GM21447 (cell line): Measurements from ENCODE around the gene SVIP.

Experiments
- ATAC-seq: cut with Tn5 transposase; IDR thresholded peaks from one replicate; pipeline ENCODE4 v1.9.1; 2021; ENCODE audit not compliant: unreplicated experiment

The SVIP gene

DNA sequence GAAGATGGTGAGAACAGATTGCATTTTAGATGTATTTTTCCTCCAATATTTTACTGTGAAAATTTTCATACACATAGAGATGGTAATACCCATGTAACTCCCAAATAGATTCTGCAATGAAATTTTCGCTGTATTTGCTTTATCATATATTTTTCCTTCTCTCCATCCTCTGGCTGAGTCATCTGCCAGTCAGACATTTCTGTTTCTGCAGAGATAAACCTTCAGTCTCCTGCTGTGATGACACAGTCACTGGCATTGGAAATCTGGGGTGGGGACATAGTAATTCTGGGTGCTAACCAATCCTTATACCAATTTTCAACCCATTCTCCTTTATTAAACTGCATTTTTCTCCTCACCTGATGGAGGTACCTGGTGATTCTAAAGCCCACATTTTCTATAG is 33.7 kb downstream of the SVIP start:
- ATAC-seq, result no peak

GRCh38 chr11:22792497-22792896 is 37.1 kb downstream of the SVIP start:
- no peak for ATAC-seq

GRCh38 chr11:22787551-22788162 is 41.9 kb downstream of the SVIP start:
- ATAC-seq, result peak; percentile 55

DNA sequence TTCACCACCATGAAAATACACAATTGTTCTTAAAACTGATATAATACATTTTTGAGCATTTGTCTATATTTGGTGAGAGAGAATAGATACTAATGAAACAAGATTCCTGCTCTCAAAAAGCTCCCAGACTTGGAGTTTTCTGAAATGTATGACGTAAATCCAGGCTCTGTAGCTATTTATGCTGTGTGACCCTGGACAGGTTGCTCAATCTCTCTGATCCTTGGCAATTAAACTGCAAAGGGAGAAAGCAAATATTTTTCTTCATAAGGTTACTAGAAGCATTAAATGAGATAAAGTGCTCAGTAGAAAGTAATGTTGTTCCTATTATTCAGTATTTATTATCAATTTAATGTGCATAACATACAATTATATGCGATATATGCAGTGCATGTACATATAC is 42.5 kb downstream of the SVIP start:
- no peak for ATAC-seq

GRCh38 chr11:22786475-22786874 is 43.1 kb downstream of the SVIP start:
- ATAC-seq, result peak; percentile 89

- ATAC-seq, result no peak
Observed at GRCh38 chr11:22785251-22785650, 44.4 kb downstream of the SVIP start.

- peak; percentile 94 for ATAC-seq
Observed at GRCh38 chr11:22780952-22781593, 48.5 kb downstream of the SVIP start.

DNA sequence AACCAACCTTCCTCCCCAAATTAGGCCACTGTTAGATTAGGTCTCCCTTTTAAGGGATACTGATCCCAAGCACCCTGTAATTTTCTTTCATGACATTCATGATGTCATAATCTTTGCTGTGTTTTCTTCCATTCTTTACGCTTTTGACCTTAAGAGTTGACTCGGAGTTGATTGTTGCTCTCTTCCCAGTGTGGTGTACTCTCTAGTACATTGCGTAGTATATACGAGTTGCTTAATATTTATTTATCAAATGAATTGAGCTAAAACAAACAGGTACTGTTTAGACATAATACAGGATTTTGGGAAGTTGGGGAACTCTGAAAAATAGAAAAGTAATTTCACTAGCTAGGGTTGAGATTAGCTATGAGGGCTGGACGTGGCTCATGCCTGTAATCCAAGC is 49.8 kb downstream of the SVIP start:
- no peak for ATAC-seq

GRCh38 chr11:22778642-22779041 is 51.0 kb downstream of the SVIP start:
- ATAC-seq, result no peak

- ATAC-seq, result no peak
Observed at GRCh38 chr11:22775248-22775647, 54.4 kb downstream of the SVIP start.

DNA sequence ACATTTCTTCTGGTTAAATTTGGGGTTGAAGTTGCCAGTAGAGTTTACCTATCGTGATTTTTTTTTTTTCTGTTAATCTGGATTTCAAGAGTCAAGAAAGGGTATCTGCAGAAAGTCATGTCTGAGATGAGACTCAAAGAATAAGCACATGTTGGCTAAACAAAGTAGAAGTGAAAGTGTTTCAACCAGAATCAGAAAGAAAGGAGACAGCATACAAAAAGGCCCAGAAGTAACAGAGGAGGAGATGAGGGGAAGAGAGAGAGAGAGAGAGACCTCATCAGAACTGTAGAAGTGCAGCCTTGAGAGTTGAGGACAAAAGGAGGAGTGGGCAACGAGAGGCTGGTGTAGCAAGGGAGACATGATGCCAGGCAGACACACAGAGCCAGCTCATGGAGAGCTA is 54.9 kb downstream of the SVIP start:
- peak; percentile 75 for ATAC-seq

GRCh38 chr11:22769081-22769480 is 60.5 kb downstream of the SVIP start:
- no peak for ATAC-seq
